Sigmoid colon (tissue), 7 donors: ENCODE measurements around the gene MACC1. TPM values are rescaled to one million over a fixed set of nuclear protein-coding genes. Genes with fewer than 3 reads are reported as not detected.

ENCODE experiments used
- DNase-seq: peaks from one replicate; pipeline ENCODE4 v3.0.0-alpha.2; 2019
- H3K27ac ChIP-seq, 4 donors: fragments of 200-600 bp; sonication (generic); one replicate each; pipeline ENCODE4 v1.5.1; 2016 to 2019; ENCODE audit warnings: mild to moderate bottlenecking in 1 of 4
- H3K27me3 ChIP-seq, 3 donors: fragments of 200-600 bp; sonication (generic); one replicate each; pipeline ENCODE4 v1.5.1; 2019; ENCODE audit warnings: mild to moderate bottlenecking in 1 of 3
- H3K36me3 ChIP-seq, 4 donors: fragments of 200-600 bp; sonication (generic); one replicate each; pipeline ENCODE4 v1.5.1; 2016 to 2019
- H3K4me1 ChIP-seq, 4 donors: fragments of 200-600 bp; sonication (generic); one replicate each; pipeline ENCODE4 v1.5.1; 2017 to 2019
- H3K4me3 ChIP-seq, 4 donors: fragments of 200-600 bp; sonication (generic); one replicate each; pipeline ENCODE4 v1.5.1; 2017 to 2019; ENCODE audit warnings: mild to moderate bottlenecking in 2 of 4, moderate library complexity in 1 of 4
- H3K9me3 ChIP-seq, 4 donors: fragments of 200-600 bp in 3 of 4; sonication (generic) in 3 of 4; one replicate each; pipeline versions ENCODE4 v1.5.1 to v1.6.1; 2013 to 2019
- CTCF ChIP-seq, 4 experiments: fragments of 450-650 bp in 3 of 4; fragments of 200-600 bp in 1 of 4; IDR thresholded peaks; one replicate each; pipeline ENCODE4 v1.5.1; 2016 to 2019; ENCODE audit warnings: antibody characterized with exemption in 4 of 4, mild to moderate bottlenecking in 3 of 4, moderate library complexity in 2 of 4
- EP300 ChIP-seq, 4 donors: sonication (generic); formaldehyde crosslinking; IDR thresholded peaks; one replicate each; pipeline ENCODE4 v1.6.1; 2017; ENCODE audit warnings: antibody characterized with exemption in 4 of 4
- POLR2A ChIP-seq, 2 donors: fragments of 450-650 bp; IDR thresholded peaks; one replicate each; pipeline ENCODE4 v1.6.1; 2016; ENCODE audit warnings: antibody characterized with exemption in 2 of 2, mild to moderate bottlenecking in 2 of 2, moderate library complexity in 2 of 2
- POLR2AphosphoS5 ChIP-seq, 4 donors: sonication (generic); formaldehyde crosslinking; IDR thresholded peaks; one replicate each; pipeline ENCODE4 v1.6.1; 2017; ENCODE audit warnings: antibody characterized with exemption in 4 of 4
- WGBS, 2 donors: extraction: QIAGEN DNeasy Blood & Tissue Kit; methylation state at CpG; one replicate each; pipeline ENCODE4 v1.1.7; 2013; 5-methylcytosine and 5-hydroxymethylcytosine counted together
- intact Hi-C: fragments of 100-400 bp; cut with DNase I; formaldehyde crosslinking; loops from one replicate; pipeline ENCODE4 v1.15.1; 2023
- polyA plus RNA-seq, 3 donors: library from polyadenylated mRNA; stranded (reverse); fragments of 200-250 nt; gene quantifications; one replicate each; pipeline ENCODE4 v1.2.3, GENCODE V29; 2013
- total RNA-seq, 4 donors: library from RNA; depleted of rRNA; stranded (reverse); fragments of >200 nt; gene quantifications; one replicate each; pipeline ENCODE4 v1.1.0, GENCODE V29; 2016
- donor health status: healthy with polysubstance abuse.
- donor health status: Bipolar disorder and iron deficiency.
- donor health status: healthy.

Gene MACC1
- total and polyA plus RNA-seq, 7 donors = under 0.01 to 2.1 (median 0.60) TPM; not detected in 2

- intact Hi-C loops = no loop called here
- no peak for DNase-seq
- no peaks in the 10 kb centered on the region for H3K9me3 ChIP-seq
- H3K4me3 ChIP-seq = no peak overlapping the region
- peak overlapping the region in 2 of 4 donors; percentile 0 to 3 for H3K27ac ChIP-seq
- peaks cover 0 to 27% (median 10%) of the 10 kb centered on the region in 4 donors for H3K4me1 ChIP-seq
- no peak for TF ChIP-seq EP300 (IDR thresholded peaks at IDR 0.05)
- no peak for TF ChIP-seq CTCF (IDR thresholded peaks at IDR 0.05)
- TF ChIP-seq POLR2A (IDR thresholded peaks at IDR 0.05) = no peak
- no peak for TF ChIP-seq POLR2AphosphoS5 (IDR thresholded peaks at IDR 0.05)
- 57 to 60% methylated on average over 4 of the region's 4 CpGs for WGBS, 2 donors
- no peaks in the 10 kb centered on the region for H3K36me3 ChIP-seq
- no peaks in the 10 kb centered on the region for H3K27me3 ChIP-seq
Measured at GRCh38 chr7:20113427-20114027, 103.7 kb downstream of the MACC1 start.

DNA sequence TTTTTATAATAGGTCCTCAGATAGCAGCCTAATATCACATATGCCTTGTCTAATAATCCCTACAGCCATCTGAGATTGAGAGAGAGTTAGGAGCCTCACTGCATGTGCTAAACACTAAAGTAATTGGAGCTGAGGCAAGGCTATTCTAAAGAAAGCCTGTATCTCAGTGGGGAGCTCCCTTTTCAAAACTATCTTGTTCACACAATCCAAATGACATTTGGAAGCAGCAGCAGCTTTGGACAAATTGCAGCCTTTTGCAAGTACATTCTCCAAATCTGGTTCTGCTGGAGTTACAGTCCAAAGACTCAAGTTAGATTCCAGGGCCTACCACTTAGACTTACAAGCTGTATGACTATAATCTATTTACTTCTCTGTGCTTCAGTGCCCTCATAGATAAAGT is 104.5 kb downstream of the MACC1 start:
- intact Hi-C loops = no loop called here

DNA sequence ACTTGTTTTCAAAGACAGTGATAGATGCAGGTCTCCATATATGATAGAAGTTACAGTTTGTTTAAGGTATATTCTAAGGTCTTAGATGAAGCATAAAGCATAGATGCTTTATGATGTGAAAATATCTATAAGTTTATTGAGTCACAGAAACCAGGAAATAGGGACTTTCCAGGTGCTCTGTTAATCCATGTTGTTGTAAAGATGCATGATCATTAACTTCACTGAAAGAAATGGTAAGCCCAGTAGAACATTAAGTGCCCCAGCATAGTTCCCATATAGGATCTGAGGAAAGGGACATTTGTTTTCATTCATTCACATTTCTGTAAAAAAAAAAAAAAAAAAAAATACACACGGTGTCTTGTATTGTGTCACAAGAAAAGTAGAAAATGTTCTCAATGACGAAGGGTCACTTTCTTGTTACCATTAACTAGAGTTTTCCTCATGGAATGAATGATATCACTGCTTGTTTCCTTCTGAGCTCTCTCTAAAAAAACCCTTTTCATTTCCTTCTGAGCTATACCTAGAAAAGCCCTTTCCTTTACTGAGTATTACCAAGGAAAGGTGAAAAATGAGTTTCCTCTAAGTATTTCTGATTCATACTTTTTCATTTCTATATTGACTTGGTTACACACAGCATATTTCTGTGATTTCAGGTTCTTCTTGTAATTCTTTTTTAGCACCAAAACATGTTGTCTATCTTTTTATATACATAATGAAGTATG is 105.2 kb downstream of the MACC1 start:
- Histone ChIP-seq H3K4me3 (no peak overlapping the region), H3K27ac (no peak overlapping the region), H3K36me3 (no peaks in the 10 kb centered on the region), H3K9me3 (no peaks in the 10 kb centered on the region), H3K4me1 (peaks cover 0 to 32% (median 20%) of the 10 kb centered on the region in 4 donors), H3K27me3 (no peaks in the 10 kb centered on the region)
- DNase-seq = no peak
- TF ChIP-seq POLR2A (IDR thresholded peaks at IDR 0.05) (no peak), CTCF (IDR thresholded peaks at IDR 0.05) (no peak), POLR2AphosphoS5 (IDR thresholded peaks at IDR 0.05) (no peak)
- WGBS, 2 donors = 21 to 73% methylated on average over 2 of the region's 2 CpGs
- intact Hi-C loops = no loop called here

More for the DNA sequence above, 104.5 kb downstream of the MACC1 start:
- H3K27ac ChIP-seq = no peak overlapping the region
- H3K27me3 ChIP-seq = no peaks in the 10 kb centered on the region
- H3K9me3 ChIP-seq = no peaks in the 10 kb centered on the region
- no peak for DNase-seq
- H3K36me3 ChIP-seq = no peaks in the 10 kb centered on the region
- H3K4me3 ChIP-seq = no peak overlapping the region
- TF ChIP-seq POLR2A (IDR thresholded peaks at IDR 0.05) (no peak), POLR2AphosphoS5 (IDR thresholded peaks at IDR 0.05) (no peak), CTCF (IDR thresholded peaks at IDR 0.05) (no peak), EP300 (IDR thresholded peaks at IDR 0.05) (no peak)
- peaks cover 0 to 32% (median 17%) of the 10 kb centered on the region in 4 donors for H3K4me1 ChIP-seq

GRCh38 chr7:20107582-20107981 is 109.6 kb downstream of the MACC1 start:
- H3K4me3 ChIP-seq = no peak overlapping the region
- no peak for DNase-seq
- TF ChIP-seq POLR2AphosphoS5 (IDR thresholded peaks at IDR 0.05) = peak in 1 of 4 donors; percentile 43
- no peak for TF ChIP-seq POLR2A (IDR thresholded peaks at IDR 0.05)
- no peak for TF ChIP-seq EP300 (IDR thresholded peaks at IDR 0.05)
- peak overlapping the region; percentile 40 to 65 (median 62) for H3K27ac ChIP-seq
- peaks cover 0 to 29% (median 13%) of the 10 kb centered on the region in 4 donors for H3K4me1 ChIP-seq
- intact Hi-C loops = no loop called here
- WGBS, 2 donors = 22 to 69% methylated on average over 3 of the region's 3 CpGs
- no peaks in the 10 kb centered on the region for H3K9me3 ChIP-seq
- H3K27me3 ChIP-seq = no peaks in the 10 kb centered on the region
- no peaks in the 10 kb centered on the region for H3K36me3 ChIP-seq

DNA sequence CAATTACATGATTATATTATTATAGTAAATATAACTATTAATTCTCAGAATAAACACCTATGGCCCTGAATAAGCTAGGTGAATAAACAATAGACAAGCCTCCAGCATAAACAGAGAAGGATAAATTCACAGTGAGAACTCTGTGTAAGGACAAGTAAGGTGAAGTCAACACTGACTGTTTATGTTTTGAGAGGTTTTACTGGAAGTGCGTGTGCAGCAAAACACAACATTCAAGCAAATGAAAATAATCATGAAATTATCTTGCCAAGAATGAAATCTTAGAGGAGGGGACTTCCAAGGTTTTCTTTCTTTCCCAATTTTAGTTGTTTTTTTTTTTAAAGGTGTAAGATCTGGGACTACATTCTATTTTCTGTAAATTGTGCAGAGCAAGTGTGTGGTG is 112.5 kb downstream of the MACC1 start:
- TF ChIP-seq POLR2AphosphoS5 (IDR thresholded peaks at IDR 0.05) (no peak), EP300 (IDR thresholded peaks at IDR 0.05) (no peak), POLR2A (IDR thresholded peaks at IDR 0.05) (no peak), CTCF (IDR thresholded peaks at IDR 0.05) (no peak)
- no peak for DNase-seq
- no peaks in the 10 kb centered on the region for H3K9me3 ChIP-seq
- no peak overlapping the region for H3K4me3 ChIP-seq
- H3K27me3 ChIP-seq = no peaks in the 10 kb centered on the region
- no peak overlapping the region for H3K27ac ChIP-seq
- WGBS, 2 donors = 87 to 89% methylated on average over 1 of the region's 1 CpG
- no peaks in the 10 kb centered on the region for H3K36me3 ChIP-seq
- intact Hi-C loops = no loop called here
- peaks cover 0 to 26% (median 12%) of the 10 kb centered on the region in 4 donors for H3K4me1 ChIP-seq
